NCI-H2029 treated with DMSO at 0.1 percent for 48 hours (cell line): Measurements from ENCODE around the gene SOX21.
A peak's percentile ranks its signal among the peaks of the same experiment; 100 is the strongest.

Experiments
- DNase-seq: peaks from one replicate; lab custom pipeline; 2025; lab: John Stamatoyannopoulos, UW

The SOX21 gene

DNA sequence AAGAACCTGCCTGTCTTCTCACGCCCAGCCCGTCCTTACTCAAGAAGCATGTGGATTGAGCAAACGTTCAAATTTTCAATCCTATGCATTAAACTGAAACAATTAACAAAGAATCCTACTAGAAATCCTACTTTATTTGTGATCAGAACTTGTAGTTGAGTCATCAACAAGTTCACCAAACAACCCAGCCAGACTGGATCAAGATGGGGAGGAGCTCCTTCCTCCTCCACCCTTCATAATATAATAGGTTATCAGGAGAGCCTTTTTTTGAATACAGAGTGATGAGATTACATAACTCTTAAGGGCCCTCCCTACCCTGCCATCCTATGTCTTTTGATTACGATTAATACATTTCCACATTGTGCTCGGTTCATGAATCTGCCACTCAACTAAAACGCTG is 32.7 kb downstream of the SOX21 start:
- no peak for DNase-seq

DNA sequence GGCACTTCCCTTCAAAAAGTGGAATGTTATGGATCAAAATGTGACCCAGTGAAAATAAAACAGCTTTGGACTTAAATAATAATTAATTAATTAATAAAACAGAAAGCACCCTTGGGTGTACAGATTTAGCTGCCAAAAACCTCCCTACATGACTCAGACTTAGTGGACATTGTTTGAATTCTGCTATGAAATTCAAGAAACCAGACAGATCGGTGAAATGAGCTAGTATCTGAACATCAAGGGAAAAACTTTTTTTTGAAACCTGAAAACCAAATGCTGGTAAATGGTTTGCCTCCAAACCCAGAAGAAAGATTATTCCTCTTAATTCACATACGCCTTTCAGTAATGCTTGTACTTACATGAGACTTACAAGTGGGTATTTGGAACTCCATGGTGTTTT is 33.5 kb downstream of the SOX21 start:
- no peak for DNase-seq

DNA sequence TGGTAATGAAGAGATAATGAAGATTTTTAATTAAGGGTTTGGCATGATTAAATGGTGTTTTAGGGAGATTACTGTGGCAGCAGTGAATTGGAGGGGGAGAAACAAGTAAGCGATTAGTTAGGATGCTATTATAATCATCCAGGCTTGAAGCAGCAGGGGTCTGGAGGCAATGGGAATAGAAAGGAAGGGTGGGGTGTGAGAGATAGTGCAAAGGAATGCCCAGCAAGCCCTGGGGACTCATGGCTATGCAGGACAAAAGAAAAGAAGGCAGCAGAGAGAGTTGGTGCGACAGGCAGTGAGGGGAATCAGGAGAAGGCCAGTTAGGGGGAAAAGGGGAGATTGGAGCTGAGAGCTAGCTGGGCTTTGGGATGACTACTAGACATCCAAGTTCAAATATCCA is 34.5 kb downstream of the SOX21 start:
- DNase-seq: no peak

DNA sequence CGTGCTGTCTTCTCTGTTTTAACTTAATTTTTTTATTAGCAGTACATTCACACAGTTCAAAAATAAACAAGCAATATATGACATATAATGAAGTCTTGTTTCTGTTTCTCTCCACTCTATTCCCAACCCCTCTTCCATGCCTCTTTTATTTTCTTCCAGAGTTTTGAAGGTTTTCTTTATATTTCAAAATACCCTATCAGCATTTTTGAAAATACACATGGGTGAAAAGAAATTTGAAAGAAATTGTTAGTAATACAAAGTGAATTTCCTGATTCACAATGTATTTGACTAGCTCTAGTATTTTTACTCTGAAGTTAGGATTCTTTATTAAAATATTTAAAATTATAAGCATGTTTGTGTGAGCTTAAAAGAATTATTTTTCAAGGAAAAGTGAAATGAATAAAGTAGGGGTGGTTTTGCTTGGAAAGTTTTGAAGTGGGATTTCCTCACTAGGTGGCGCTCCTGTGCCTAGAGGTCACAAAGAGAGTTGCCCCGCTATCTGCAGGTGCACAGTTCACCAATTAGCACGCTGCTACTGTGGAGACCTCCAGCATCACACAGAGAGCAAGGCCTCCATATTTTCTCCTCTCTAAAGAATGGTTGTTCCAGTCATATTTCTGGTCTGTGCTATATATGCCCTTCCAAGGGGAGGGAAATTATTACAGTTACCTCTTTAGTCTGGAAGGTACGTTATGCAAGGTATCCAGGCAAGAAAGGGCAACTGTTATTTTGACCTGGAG is 37.6 kb downstream of the SOX21 start:
- DNase-seq: peak; percentile 1

DNA sequence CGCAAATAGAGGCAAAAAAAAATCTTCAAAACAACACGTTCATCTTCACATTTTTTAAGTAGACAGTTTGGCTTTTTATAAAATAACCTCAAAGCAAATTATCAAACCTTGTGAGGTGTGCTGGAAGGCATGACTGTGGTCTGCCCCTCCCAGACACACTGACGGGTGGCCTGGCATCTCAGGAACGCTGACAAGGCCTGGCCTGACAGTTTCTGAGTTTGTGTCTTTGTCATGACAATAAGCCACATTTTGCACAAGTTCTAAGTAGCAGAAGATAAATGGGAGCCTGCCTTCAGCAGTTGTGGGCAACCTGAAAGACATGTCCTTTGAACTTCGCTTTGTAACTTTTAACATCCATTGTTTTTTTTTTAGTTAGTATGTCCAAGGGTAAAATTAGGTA is 38.5 kb downstream of the SOX21 start:
- no peak for DNase-seq

DNA sequence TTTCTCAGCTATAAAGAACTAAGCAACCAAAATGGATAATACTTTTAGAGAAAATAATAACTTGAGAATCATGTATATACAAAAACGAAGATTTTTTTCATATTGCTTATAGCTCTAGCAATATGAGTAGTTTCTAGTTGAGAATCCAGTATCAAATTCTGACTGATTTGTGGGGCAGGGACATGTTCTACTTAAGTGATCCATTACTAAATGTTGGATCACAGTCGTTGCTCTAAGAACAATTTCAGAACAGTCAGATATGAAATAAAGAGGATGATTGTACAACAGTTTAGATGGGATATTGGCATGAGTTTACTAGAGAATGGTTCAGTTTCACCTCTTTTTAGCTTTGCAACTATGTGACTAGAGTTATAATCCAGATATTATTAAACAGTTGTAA is 39.9 kb downstream of the SOX21 start:
- no peak for DNase-seq

DNA sequence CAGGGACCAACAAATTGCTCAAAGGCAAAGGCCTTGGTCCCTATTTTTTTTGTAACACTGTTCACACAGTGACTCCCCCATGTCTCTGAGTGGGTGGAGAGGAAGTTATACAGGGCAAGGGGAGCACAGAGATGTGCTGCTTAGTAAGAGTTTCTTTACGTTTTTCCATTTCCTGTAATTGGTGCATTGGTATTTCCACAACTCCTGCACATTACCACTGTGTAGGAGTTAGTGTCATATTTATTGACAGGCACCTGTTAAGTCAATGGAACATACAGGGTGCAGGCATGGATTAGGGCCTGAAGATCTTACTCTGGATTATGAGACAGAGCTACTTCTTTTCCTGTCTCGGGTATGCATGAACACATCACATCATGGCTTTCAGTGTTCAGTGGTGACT is 45.2 kb downstream of the SOX21 start:
- no peak for DNase-seq

DNA sequence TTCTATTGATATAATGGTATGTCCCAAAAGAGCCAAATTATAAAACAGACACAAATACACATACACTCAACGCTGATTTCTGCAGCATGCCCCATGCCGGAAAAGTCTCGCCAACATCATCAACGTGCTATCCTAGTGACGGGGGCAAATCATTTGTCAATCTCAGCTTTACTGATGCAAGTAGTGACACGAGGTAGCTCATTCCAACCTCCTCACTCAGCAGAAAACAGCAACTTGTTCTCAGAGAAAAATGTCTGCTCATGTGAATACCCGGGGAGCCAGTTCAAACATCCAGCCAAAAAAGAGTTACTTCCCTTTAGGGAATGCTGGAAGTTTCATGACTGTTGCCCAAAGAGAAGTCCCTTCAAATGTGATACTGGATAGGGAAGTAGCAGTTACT is 46.3 kb downstream of the SOX21 start:
- DNase-seq: no peak

DNA sequence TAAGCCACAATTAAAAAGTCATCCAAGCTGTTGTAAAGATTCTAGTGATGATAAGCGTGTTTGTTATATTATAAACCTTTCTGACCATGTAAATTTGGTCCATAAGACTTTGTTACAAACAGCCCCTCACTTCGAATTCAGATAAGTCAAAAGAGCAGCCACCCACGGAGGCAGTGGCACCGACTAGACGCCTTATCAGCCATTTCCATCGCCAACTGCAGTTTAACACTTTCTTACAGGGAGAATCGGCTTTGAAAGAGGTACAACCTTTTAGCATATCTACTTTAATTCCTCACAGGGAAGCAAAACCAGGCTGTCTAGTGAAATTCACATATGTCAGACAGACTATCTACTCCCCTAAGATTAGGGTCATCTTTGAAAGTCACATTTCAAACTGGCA is 47.5 kb downstream of the SOX21 start:
- DNase-seq: no peak

DNA sequence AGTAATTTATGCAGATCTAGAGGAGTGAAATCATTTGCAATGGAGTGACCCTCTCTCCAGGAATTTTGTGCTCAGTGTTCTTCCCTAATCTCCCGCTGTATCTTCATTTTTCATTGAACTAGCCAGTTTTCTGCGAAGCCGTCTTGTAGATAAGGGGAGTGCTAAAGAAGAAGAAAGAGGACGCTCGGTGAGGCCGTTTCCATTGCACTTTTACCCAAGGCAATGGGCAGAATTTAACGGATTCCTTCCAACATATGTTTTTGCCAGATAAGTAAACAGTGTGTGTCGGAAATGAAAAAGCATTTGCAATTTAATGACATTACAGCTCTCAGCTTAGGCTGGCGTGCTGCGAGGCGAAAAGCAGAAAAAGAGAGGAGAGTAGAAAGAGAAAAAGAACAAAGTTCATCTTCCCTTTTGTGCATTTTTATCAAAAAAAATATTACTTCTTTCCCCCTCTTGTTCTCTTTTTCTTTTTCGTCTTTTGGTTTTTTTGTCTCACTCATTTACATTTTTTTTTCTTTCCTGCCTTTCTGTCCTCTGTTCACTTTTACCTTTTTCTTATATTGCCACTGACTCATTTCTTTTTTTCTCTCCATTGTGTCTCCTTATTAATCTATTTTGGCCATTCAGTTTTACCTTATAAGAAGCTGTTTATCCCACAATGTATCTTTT is 49.9 kb downstream of the SOX21 start:
- DNase-seq: no peak

DNA sequence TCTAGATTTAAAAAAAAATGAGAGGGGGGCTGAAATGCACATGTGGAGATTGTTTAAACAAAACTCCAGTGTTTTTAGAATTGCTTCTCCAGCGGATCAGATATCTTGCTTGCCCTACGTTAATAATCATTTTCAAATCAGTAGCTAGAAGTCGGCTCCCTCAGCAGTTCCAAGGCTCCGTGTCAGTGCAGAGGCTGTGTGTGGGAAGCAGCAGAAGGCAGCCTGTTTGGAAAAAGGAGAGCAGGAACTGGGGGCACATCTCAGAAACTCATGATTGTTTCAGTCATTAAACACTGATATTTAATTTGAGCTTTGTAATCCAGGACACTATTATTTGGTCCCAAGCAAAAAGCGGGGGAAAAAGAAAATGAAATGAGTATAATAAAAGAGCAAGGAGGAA is 50.9 kb downstream of the SOX21 start:
- no peak for DNase-seq

DNA sequence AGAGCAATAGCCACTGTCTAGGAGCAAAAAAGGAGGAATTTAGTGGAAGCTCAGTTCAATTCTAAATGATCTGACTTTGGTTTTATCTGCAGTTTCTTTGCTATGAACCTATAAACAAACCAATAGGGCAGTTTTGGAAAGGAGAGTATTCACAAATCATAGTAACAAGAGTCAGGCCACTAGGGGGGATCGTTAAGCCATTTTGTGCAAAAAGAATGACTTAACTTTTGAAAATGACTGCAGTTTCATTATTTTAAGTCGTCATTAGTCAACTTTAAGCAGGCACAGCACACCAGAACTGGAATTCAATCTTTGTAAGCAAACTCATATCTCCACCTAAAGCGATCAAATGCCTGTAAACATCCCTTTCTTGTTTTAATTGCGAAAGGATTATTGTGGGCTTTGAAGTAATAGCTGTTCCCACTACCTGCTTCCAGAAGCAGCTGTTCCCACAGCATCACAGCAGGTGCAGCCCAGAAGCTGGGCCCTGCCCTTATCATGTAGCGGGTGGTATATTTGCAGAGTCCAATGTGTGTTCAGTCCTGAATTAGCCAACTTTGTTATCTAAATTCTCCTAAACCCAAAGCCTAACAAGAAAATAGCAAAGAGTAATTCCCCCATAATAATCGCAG is 51.5 kb downstream of the SOX21 start:
- DNase-seq: no peak
